ENCODE data around the gene SPATA1. TPM values are rescaled to one million over a fixed set of nuclear protein-coding genes. Genes with fewer than 3 reads are reported as not detected.

The SPATA1 gene
- total RNA-seq, 1 donor from 2014 or later = 1.3 TPM

DNA sequence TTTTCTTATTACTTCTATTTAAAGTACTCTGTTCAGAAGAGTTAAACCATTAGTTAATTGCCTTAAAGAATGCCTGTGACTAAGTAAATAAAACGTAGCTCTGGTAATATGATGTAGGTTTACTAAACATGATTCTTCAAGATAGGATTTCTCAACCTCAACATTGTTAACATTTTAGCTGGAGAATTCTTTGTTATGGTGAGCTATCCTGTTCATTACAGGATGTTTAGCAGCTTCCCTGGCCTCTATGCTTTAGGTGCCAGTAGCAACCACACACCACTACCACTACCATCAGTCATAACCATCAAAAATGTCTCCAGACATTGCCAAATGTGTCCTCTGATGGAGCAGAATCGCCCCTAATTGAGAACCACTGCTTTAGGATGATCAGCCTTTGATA lies 16.4 kb upstream of the SPATA1 start:
- Mint-ChIP-seq H3K4me3 (ENCODE audit: unreplicated experiment) (no peak overlapping the region), H3K9me3 (ENCODE audit: unreplicated experiment) (no peaks in the 10 kb centered on the region), H3K27me3 (ENCODE audit: unreplicated experiment) (no peaks in the 10 kb centered on the region), H3K27ac (ENCODE audit: unreplicated experiment) (no peak overlapping the region), H3K4me1 (ENCODE audit: low read depth, unreplicated experiment) (no peaks in the 10 kb centered on the region), H3K36me3 (ENCODE audit: unreplicated experiment) (no peaks in the 10 kb centered on the region)
- TF ChIP-seq, protein P1, sequence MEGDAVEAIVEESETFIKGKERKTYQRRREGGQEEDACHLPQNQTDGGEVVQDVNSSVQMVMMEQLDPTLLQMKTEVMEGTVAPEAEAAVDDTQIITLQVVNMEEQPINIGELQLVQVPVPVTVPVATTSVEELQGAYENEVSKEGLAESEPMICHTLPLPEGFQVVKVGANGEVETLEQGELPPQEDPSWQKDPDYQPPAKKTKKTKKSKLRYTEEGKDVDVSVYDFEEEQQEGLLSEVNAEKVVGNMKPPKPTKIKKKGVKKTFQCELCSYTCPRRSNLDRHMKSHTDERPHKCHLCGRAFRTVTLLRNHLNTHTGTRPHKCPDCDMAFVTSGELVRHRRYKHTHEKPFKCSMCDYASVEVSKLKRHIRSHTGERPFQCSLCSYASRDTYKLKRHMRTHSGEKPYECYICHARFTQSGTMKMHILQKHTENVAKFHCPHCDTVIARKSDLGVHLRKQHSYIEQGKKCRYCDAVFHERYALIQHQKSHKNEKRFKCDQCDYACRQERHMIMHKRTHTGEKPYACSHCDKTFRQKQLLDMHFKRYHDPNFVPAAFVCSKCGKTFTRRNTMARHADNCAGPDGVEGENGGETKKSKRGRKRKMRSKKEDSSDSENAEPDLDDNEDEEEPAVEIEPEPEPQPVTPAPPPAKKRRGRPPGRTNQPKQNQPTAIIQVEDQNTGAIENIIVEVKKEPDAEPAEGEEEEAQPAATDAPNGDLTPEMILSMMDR (IDR thresholded peaks at IDR 0.05; ENCODE audit: partially characterized antibody, unreplicated experiment) = no peak
- no peak for DNase-seq

DNA sequence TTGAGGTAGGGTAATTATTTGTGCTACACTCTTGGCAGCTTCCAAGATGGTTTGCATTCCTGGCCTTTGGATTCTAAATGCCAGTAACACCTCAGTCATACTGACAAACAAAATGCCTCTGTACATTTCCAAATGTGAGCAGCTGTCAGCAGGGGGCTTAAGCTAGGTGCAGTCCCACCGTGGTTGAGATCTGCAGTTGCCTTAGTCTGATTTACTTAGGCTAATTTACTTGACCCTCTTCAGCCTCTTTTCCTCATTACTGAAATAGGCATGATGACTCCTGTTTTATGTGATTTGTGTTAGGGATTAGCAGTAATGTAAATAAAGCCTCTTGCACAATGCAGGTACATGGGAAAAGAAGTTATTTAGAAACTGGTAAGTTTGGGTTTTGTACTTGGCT lies 13.5 kb upstream of the SPATA1 start:
- Mint-ChIP-seq H3K27me3 (ENCODE audit: unreplicated experiment) (no peaks in the 10 kb centered on the region), H3K4me3 (ENCODE audit: unreplicated experiment) (no peak overlapping the region), H3K36me3 (ENCODE audit: unreplicated experiment) (no peaks in the 10 kb centered on the region), H3K27ac (ENCODE audit: unreplicated experiment) (no peak overlapping the region), H3K9me3 (ENCODE audit: unreplicated experiment) (no peaks in the 10 kb centered on the region), H3K4me1 (ENCODE audit: low read depth, unreplicated experiment) (peaks cover 2% of the 10 kb centered on the region)
- TF ChIP-seq, protein P1 (IDR thresholded peaks at IDR 0.05; ENCODE audit: partially characterized antibody, unreplicated experiment) = no peak
- DNase-seq = no peak

DNA sequence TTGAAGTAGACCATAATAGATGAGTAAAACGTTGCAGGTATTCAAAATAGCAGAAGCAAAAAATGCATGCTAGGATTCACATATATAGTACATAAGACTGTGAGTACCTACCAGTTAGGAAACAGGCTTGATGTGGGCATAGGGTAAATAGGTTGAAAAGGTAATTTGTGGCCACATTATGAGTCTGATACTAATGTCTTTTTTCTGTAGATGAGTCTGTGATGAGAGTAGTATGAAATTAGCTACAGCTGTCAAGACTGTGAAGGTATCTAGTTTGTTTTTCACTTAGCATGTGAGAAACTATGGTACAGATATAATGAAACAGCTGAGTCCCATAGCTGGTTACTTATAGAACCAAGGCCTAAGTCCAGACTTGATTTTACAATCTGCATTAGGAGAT lies 12.4 kb upstream of the SPATA1 start:
- no peak for DNase-seq
- Mint-ChIP-seq H3K4me3 (ENCODE audit: unreplicated experiment) (no peak overlapping the region), H3K4me1 (ENCODE audit: low read depth, unreplicated experiment) (peaks cover 2% of the 10 kb centered on the region), H3K27me3 (ENCODE audit: unreplicated experiment) (no peaks in the 10 kb centered on the region), H3K36me3 (ENCODE audit: unreplicated experiment) (no peaks in the 10 kb centered on the region), H3K27ac (ENCODE audit: unreplicated experiment) (no peak overlapping the region), H3K9me3 (ENCODE audit: unreplicated experiment) (no peaks in the 10 kb centered on the region)
- TF ChIP-seq, protein P1 (IDR thresholded peaks at IDR 0.05; ENCODE audit: partially characterized antibody, unreplicated experiment) = no peak

DNA sequence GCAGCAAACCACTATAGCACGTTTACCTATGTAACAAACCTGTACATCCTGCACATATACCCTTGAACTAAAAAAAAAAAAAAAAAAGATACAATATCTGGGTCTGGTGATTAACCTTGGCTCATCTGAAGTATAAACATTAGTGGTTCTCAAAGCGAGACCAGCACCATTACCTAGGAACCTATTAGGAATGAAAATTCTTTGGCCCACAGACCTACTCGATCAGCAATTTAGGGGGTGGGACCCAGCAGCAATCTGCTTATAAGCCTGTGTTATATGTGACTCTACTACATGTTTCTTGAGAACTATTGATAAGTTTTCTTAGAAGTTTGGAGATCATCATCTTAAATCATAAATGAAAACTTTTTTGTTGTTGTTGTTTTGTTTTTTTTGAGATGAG lies 9.7 kb upstream of the SPATA1 start:
- TF ChIP-seq, protein P1 (IDR thresholded peaks at IDR 0.05; ENCODE audit: partially characterized antibody, unreplicated experiment) = no peak
- no peak overlapping the region for H3K4me3 Mint-ChIP-seq (ENCODE audit: unreplicated experiment)
- no peaks in the 10 kb centered on the region for H3K36me3 Mint-ChIP-seq (ENCODE audit: unreplicated experiment)
- no peak for DNase-seq
- H3K9me3 Mint-ChIP-seq (ENCODE audit: unreplicated experiment) = peaks cover 2% of the 10 kb centered on the region
- no peak overlapping the region for H3K27ac Mint-ChIP-seq (ENCODE audit: unreplicated experiment)
- peaks cover 6% of the 10 kb centered on the region for H3K4me1 Mint-ChIP-seq (ENCODE audit: low read depth, unreplicated experiment)
- H3K27me3 Mint-ChIP-seq (ENCODE audit: unreplicated experiment) = no peaks in the 10 kb centered on the region

- Mint-ChIP-seq H3K4me3 (ENCODE audit: unreplicated experiment) (no peak overlapping the region), H3K9me3 (ENCODE audit: unreplicated experiment) (peaks cover 2% of the 10 kb centered on the region), H3K36me3 (ENCODE audit: unreplicated experiment) (no peaks in the 10 kb centered on the region), H3K4me1 (ENCODE audit: low read depth, unreplicated experiment) (peaks cover 9% of the 10 kb centered on the region), H3K27me3 (ENCODE audit: unreplicated experiment) (no peaks in the 10 kb centered on the region), H3K27ac (ENCODE audit: unreplicated experiment) (no peak overlapping the region)
- TF ChIP-seq, protein P1 (IDR thresholded peaks at IDR 0.05; ENCODE audit: partially characterized antibody, unreplicated experiment) = no peak
- DNase-seq = no peak
Measured at GRCh38 chr1:84497631-84498275, 8.4 kb upstream of the SPATA1 start.

Measured in glutamatergic neuron (in vitro differentiated cells).